GM19324 (cell line): ENCODE results near the gene HDAC9.

Experiments
- ATAC-seq: cut with Tn5 transposase; IDR thresholded peaks from one replicate; pipeline ENCODE4 v1.9.1; 2021; ENCODE audit warnings: mild to moderate bottlenecking, moderate library complexity; ENCODE audit not compliant: unreplicated experiment, low FRiP score

Gene HDAC9

DNA sequence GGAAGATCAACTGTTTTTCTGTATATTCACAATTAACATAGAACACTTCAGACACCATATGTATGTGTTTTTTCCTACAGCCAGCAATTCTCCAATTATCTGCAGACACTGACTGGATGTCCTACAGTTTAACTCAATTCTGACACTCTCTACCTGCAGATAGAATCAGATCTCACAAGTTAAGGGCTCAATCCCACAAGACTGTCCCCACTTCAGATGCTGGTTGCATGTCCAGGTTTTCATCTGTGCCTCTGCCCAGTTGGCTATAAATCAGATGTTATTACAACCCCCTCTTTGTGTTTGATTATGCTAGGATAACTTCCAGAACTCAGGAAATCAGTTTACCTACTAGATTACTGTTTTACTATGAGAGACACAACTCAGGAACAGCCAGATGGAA is 326.0 kb downstream of the HDAC9 start:
- ATAC-seq, result no peak

DNA sequence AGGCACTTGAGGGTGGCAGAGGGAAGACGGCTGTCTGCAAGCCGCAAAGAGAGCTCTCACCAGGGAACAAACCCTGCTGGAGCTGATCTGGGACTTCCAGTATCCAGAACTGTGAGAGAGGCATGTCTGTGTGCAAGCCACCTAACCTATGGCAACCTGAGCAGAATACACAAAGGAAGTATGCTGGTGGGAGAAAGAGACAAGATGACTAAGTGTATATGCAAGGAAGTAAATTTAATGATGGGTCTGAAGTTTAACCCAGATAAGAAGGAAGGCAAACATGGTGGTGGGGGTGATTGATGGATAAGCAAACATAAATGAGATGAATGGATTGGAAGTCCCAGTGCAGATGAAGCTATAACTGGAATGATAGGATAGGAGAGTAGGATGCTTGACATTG is 328.6 kb downstream of the HDAC9 start:
- ATAC-seq, result no peak

DNA sequence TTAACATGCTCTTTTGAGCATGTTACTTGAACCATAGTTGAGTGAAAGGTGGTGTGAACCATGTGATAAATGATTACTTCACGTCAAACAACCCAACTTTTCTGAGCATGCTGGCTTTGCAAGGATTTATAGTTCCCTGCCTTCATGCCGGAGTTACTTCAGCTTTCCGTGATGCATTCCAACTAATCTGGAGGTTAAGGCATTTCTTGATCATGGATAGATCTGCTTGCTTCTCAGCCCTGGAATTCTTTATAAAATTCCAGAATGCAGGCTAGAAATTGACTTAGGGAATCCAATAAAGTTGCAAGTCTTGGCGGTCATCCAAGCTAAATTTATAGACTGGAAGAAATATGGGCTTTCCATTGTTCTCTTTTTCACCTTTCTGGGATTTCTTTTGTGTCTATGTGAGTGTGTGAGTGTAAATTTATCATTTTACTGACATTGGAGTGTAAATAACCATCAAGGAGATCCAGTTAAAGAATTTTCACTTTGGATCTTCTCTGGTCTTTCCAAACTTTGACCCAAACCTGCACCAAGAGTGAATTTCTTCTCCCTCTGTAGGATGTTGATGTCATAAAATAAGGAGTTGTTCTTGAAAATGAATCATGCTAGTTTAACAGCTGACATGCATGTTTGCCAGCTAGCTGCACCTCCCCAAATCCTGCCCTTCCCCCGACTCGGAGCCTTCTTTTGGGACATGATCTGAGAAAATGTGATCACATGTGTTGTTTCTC is 332.9 kb downstream of the HDAC9 start:
- ATAC-seq, result no peak

DNA sequence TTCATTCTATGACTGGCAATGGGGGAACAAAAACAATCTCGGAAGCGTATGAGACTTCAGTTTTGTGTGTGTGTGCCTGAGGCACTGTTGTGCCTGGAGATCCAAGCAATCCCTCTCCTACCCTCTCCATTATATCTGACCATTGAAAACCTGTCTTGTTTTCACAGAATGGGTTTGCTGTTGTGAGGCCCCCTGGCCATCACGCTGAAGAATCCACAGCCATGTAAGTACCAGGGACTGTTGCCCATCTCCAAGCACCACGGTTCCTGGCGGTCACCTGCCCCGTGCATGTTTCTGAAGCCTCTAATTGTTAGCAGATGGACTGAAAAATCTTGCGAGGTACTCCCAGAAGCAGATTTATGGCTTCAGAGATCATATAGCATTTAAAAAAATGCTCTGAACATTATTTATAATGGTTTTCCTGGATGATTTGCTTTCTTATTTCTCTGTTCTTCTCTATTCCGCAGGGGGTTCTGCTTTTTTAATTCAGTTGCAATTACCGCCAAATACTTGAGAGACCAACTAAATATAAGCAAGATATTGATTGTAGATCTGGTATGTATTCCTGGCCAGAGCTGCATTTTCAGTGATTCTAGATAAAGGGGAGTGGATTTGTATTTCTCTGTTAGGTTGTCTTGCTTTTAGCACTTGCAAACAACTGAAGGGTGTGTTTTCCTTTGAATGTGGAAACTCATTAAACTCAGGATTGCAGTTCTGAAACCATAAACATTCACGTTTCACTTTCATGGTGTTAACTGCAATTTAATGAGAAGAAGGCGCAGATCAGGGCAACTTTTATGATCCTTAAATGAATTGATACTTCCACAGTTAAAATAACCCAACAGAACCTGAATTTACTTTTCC is 333.7 kb downstream of the HDAC9 start:
- ATAC-seq, result no peak

DNA sequence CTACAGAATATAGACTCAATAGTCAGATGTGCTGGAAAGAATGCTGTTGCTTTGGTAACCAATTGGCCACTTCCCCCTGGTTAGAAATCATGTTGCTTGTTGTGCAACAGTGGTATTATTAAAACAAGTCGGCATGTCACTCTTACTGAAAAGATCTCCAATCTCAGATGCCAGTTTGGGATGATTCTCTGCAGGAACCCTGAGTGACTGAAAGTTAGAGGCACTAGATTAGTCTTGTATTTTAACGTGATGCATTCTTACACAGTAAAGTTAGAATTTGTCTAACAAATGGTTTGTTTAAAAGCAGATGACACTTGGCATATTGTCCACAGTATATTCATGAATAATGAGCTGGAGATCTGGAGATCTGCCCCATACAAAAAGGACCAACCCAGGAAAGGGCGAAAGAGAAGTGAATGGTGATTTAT is 334.3 kb downstream of the HDAC9 start:
- ATAC-seq, result no peak

DNA sequence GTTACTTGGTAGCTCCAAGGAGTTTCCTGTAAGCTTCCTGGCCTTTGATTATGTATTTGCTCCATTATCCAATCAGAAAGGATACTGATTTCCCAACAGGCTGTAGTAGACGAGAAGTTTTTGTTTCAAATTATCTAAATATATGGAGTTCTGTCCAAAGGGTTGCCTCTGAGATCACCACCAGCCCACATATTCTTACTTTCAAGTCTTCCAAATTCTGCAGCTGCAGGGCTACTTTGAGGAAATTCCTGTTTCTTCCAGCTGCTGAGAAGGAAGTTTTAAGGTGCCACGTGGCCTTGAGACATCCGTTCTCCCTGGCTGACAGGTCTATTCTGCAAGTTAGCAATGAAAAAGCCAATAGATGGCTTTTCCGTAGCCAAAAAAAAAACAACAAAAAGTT is 335.9 kb downstream of the HDAC9 start:
- no peak for ATAC-seq

DNA sequence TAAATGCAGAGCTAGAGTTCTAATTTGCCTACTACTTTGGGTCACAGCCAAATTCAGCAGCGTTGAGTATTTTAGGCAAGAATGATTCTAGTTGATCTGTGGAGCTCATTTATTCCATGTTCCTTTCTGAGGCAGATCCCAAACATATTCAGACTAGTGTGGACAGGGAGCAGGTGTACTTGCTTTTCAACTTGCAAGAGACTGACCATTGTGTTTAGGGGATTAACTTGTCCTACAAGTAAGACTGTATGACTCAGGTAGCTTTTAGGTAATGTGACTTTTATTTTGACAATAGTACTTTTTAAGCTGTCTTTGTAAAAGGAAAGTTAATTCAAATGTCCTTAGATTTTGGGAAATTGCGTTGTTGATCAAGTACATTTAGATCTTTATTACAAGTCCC is 336.4 kb downstream of the HDAC9 start:
- ATAC-seq, result no peak

DNA sequence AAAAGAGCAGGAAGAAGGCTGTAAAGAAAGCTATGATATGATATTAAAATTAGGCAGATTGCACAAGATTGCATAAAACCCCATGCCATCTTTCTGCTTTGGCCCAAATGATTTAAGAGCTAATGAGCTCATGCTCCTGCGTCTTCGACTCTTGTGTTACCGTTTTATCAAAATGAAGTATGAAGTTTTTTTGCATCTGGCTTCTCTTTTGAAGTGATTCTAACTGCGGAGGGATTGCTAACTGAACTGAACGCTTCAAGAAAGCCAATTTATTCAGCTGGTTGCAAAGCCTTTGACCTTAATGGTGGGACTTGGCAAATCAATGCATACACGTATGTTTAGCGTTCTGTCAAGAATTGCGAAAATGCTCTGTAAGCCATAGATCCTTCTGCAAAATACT is 339.0 kb downstream of the HDAC9 start:
- ATAC-seq, result no peak

DNA sequence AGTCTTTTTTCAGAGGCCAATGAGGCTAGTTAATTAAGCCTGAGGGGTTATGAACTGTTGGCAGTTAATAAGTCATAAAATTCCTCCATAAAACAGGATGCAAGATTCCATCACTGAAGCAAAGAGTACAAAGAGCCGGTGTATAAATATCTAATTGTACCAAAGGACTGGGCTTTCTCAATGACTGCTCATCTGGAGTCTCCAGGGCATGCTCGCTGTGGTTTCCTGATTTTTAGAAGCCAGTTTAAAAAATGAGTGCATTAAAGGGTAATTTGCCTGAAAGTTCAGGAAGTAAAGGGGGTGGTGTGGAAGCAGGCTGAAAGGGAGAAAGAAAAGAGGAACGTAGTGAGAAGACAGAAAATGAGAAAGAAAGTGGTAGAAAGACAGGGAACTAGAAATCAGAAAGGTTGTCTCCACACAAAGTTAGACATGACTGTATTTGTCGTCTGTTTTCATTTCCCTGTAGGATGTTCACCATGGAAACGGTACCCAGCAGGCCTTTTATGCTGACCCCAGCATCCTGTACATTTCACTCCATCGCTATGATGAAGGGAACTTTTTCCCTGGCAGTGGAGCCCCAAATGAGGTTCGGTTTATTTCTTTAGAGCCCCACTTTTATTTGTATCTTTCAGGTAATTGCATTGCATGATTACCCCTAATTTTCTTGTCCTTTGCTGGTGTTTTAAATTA is 339.6 kb downstream of the HDAC9 start:
- no peak for ATAC-seq

DNA sequence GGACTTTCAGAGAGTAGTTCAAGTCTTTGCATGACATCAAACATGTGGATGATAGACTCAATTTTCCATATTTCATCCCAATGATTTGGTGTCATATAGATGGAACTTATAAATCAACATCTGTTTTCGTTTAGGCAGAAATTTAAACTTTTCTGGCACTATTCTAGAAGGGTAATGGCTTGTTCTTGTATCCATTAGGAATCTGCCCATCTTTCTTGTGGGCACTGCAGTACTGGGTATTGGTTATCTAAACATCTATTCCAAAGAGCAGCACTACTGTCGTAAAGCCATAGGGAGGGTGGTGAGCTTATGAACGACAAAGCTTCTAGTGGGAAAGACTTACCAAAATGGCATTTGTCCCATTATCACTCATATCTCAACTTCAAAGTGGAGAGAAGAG is 348.4 kb downstream of the HDAC9 start:
- ATAC-seq, result no peak

DNA sequence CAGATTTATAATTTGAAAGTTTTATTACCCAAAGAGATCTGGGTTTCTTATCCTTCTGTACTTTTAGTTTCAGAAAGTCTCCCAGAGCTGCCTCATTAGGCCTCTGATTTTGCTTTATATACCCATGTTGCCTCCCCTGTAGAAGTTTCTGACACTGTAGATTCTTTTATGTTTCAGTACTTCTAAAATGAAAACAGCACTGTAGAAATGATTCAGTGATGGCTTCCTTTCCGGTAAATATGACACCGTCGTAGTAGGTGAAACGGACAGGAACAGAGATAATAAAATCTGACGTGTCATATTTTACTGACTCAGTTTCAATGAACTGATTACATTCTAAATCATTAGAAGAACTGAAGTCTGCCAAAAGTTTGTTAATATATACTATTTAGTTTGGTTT is 349.2 kb downstream of the HDAC9 start:
- no peak for ATAC-seq

DNA sequence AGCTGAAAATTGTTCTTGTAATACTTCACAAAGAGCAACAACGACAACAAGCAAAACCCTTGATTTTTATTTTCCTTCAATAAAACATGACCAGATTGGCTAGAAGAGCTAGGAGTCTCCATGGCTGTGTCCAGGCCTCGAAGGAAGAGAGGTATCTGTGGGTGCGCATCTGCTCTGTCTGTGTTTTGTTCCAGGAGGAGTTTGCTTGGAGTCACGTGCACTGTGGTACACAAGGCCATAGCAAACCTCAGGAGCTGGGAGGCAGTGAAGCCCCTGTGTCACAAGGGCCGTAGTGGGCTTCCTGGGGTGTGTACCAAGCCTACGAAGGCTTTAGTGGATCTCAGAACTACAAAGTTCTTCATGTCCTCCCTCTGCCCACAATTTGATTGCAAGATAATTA is 350.2 kb downstream of the HDAC9 start:
- ATAC-seq, result no peak

DNA sequence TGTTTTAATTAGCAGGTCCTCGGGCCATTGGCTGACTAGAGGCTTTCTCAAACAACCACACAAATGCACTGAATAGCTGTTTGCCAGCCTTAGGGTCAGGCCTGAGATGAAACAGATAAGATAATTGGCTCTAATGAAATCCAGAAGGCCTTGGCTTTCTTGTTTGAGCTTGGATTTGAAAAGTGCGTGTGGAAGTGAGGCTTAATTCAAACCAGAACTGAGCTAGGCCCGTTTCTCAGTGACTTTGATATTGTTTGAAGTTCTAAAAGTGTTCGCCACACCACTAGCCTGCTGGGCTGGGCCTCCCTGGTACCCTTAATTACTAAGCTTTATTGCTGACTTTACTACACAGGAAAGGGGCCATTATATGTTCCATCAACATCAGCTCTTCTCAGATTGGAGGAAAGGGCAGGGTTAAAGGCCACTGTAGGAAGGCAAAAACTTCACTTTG is 351.2 kb downstream of the HDAC9 start:
- ATAC-seq, result no peak

DNA sequence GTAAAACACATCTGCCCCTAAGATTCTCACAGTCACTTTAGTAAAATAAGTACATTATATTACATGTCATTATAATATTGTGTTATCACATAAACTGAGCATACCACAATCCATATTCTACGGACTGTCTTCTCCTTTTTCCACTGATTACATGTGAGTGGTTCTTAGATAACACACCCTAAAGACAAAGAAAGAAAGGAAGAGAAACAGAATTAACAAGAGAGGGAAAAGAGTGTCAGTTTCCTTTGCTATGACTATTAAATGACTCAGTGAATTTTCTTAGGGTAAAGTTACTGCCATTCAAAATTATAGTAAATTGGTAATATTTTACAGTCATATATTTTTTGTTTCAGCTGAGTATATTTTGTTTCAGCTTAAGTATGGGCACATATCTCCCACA is 353.6 kb downstream of the HDAC9 start:
- no peak for ATAC-seq

DNA sequence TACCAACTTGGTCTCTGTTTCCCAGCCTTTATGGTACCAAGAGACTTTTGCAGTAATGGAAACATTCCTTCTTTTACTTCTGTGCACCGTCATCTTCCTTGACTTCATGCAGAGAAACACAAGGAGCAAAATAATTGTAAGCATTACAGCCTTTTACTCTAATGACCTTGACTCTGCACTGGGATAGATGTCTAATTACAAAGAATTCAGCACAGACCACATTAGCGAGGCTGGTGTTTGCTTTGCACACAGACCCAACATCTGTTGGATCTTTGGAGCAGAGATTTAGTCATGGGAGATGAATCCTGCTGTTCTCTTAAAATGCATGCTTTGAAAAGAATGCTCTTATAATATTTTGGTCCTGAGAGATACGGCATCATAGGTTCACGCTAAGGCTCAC is 360.2 kb downstream of the HDAC9 start:
- no peak for ATAC-seq

DNA sequence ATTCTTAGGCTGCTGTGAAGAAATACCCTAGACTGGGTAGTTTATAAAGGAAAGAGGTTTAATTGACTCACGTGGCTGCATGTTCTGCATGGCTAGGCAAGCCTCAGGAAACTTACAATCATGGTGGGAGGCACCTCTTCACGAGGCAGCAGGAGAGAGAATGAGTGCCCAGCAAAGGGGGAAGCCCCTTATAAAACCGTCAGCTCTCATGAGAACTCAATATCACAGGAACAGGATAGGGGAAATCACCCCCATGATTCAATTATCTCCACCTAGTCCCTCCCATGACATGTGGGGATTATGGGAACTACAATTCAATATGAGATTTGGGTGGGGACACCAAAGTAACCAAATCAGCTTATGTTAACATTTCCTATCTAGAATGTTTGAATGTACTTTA is 362.7 kb downstream of the HDAC9 start:
- no peak for ATAC-seq

DNA sequence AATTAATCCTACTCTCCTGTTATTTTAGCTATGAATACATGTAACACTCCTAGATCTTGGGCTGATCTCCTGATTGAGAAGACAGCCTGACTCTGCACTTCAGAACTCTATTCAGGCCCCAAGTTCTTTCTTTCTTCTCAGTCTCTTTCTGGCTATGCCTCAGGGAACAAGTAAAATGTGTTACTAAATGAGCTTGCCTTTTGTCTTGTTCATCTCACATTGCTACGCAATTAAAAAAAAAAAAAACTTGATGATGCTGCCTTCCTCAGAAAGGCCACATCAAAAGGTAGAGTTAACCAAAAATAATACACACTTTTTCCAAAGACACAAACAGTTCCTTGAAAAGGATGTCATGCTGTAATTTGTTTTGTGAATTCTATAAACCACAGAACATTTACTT is 363.8 kb downstream of the HDAC9 start:
- no peak for ATAC-seq

DNA sequence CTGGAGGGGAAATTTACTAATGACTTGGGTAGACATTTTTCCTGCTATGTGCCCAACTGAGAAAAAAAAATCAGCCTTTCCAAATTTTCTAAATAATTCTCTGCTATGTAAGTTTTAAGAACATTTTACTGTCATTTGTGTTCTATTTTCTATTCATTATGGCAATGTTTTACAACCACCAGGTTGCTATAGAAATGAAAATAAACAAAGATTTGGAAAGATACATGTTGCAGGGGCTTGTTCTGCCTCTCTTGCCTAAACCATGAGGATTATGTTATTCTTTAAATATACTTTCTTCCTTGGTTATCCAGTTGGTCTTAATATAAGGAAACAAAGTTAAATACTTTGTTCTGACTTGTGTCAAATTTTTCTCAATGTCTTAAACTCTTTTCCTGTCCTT is 364.7 kb downstream of the HDAC9 start:
- ATAC-seq, result no peak

DNA sequence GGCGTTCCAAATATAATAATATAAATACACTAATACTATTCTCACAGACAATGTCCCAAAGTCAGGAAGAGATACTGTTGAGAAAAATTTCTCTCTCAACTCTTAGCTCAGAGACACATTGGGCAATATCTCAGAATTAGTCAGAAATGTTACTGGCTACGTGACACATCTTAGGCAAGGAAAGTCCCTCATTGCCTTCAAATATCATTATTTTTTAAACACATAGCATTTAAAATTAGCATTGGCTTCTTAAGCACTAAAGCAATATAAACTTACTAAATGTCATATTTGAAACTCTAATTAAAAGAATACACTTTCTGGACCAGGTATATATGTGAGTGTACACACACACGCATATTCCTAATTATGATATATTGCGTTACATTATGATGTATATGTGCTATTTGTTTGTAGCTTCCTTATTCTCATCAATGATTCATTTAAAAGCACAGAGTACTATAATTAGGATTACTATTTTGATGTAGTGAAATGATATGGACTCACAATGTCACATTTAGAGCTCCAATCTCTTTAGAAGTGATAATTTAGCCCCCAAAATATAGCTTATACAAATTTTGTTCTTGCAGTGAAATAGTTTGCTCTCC is 366.1 kb downstream of the HDAC9 start:
- ATAC-seq, result no peak

DNA sequence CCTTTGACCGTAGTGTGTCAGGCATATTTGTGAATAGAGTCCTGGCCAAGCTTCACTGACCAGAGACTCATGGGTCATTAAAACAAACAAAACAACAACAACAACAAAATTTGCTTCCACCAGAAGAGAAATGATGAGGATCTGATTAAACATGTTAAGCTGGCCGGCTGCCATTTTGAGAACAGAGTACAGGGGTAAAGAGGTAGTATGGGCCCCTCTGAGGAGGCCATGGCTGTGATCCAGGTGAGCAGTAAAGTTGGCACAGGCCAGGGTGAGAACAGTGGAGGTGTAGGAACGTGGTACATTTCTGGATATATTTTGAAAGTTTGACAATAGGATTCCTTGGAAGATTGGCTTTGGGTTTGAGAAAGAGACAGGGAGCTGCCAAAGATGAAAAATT is 369.4 kb downstream of the HDAC9 start:
- ATAC-seq, result no peak
